ENCODE data around the gene CPSF4.

DNA sequence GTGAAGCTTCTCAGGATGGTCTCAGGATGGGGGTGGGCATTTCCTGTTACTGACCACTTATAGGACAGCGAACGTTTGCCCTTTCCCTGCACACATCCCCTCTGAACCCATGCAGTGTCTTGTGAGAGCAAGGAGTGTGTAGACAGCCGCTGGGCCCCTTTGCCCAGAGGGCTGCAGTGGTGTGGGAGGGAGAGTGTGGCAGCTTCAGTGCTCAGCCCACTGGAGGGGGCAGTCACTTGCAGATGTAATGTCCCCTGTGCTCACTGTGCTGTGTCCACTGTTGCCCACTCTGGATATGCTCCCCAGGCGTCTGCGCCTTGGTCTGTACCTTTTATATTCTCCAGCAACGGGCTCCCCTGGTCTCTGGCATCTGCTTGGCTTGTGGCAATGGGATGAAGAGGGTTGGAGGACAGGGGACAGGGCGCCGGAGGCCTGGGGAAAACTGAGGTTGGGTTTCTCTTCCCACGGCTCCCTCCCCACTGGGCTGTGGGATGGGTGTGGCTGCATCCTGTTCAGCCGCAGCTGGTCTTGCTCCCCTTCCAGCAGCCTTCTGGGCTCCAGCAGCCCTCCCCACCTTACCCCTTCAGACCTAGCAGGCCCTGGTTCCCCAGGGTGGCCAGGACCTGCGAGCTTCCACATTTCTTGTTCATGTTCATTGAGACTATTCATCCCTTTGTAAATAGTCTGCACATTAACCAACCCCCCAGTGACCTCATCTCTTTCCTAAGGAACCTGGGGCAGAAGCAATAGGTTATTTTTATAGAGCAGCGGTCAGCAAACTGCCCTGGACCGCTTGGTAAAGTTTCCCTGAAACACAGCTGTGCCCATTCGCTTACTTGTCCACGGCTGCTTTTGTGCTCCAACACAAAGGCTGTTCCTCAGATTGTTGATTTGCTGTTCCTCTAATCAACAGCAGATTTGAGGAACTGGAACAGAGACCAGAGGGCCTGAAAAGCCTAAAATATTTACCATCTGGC, 40.0 kb downstream of the CPSF4 start:
- no peak for TF ChIP-seq POLR2A (IDR thresholded peaks at IDR 0.05; ENCODE audit: extremely low read depth, insufficient read length)
- TF ChIP-seq, protein P1, sequence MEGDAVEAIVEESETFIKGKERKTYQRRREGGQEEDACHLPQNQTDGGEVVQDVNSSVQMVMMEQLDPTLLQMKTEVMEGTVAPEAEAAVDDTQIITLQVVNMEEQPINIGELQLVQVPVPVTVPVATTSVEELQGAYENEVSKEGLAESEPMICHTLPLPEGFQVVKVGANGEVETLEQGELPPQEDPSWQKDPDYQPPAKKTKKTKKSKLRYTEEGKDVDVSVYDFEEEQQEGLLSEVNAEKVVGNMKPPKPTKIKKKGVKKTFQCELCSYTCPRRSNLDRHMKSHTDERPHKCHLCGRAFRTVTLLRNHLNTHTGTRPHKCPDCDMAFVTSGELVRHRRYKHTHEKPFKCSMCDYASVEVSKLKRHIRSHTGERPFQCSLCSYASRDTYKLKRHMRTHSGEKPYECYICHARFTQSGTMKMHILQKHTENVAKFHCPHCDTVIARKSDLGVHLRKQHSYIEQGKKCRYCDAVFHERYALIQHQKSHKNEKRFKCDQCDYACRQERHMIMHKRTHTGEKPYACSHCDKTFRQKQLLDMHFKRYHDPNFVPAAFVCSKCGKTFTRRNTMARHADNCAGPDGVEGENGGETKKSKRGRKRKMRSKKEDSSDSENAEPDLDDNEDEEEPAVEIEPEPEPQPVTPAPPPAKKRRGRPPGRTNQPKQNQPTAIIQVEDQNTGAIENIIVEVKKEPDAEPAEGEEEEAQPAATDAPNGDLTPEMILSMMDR (IDR thresholded peaks at IDR 0.05; ENCODE audit: low read depth, low read length), result no peak
- TF ChIP-seq MYC (IDR thresholded peaks at IDR 0.05; ENCODE audit: low read depth, low read length), result no peak
- TF ChIP-seq, protein P2, sequence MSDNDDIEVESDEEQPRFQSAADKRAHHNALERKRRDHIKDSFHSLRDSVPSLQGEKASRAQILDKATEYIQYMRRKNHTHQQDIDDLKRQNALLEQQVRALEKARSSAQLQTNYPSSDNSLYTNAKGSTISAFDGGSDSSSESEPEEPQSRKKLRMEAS (IDR thresholded peaks at IDR 0.05; ENCODE audit: low read depth, low read length), result no peak
